Gastroesophageal sphincter (tissue), 3 donors: Measurements from ENCODE around the gene CACNG3.

Source experiments
- CTCF ChIP-seq, 4 experiments: fragments of 200-600 bp in 2 of 4; fragments of 450-650 bp in 2 of 4; sonication (generic) in 1 of 4; IDR thresholded peaks; one replicate each; pipeline ENCODE4 v1.5.1; 2017 to 2019; ENCODE audit warnings: antibody characterized with exemption in 4 of 4, mild to moderate bottlenecking in 2 of 4, moderate library complexity in 2 of 4
- POLR2A ChIP-seq, 2 donors: fragments of 450-650 bp; IDR thresholded peaks; one replicate each; pipeline ENCODE4 v1.6.1; 2017; ENCODE audit warnings: antibody characterized with exemption in 2 of 2, mild to moderate bottlenecking in 2 of 2, moderate library complexity in 1 of 2
- POLR2AphosphoS5 ChIP-seq: sonication (generic); formaldehyde crosslinking; IDR thresholded peaks from one replicate; pipeline ENCODE4 v1.6.1; 2017; ENCODE audit warnings: antibody characterized with exemption

- TF ChIP-seq CTCF (IDR thresholded peaks at IDR 0.05) (no peak), POLR2A (IDR thresholded peaks at IDR 0.05) (no peak), POLR2AphosphoS5 (no peak)
Measured at GRCh38 chr16:24289166-24289700, 33.1 kb downstream of the CACNG3 start.
